ENCODE measurements around the gene SLC22A2. TPM values are rescaled to one million over a fixed set of nuclear protein-coding genes. Genes with fewer than 3 reads are reported as not detected.

The SLC22A2 gene
- total RNA-seq, 2 experiments from 2014 or later: not detected

GRCh38 chr6:160267102-160267501 is 8.5 kb upstream of the SLC22A2 start:
- no peaks in the 10 kb centered on the region for H3K36me3 Mint-ChIP-seq

GRCh38 chr6:160265869-160266476 is 7.4 kb upstream of the SLC22A2 start:
- ATAC-seq: peak; percentile 23
- Mint-ChIP-seq H3K36me3 (no peaks in the 10 kb centered on the region), H3K4me1 (peaks cover 9% of the 10 kb centered on the region), H3K9me3 (ENCODE audit: low read depth) (no peaks in the 10 kb centered on the region), H3K27me3 (peaks cover 13% of the 10 kb centered on the region), H3K4me3 (no peak overlapping the region), H3K27ac (no peak overlapping the region)
- CTCF ChIA-PET: no interaction called here
- DNase-seq: no peak

More at GRCh38 chr6:160267102-160267501, 8.5 kb upstream of the SLC22A2 start:
- ATAC-seq (no peak), DNase-seq (no peak)
- H3K27me3 Mint-ChIP-seq: peaks cover 12% of the 10 kb centered on the region
- no peaks in the 10 kb centered on the region for H3K9me3 Mint-ChIP-seq (ENCODE audit: low read depth)
- CTCF ChIA-PET: no interaction called here
- H3K4me1 Mint-ChIP-seq: peaks cover 9% of the 10 kb centered on the region
- no peak overlapping the region for H3K4me3 Mint-ChIP-seq
- no peak overlapping the region for H3K27ac Mint-ChIP-seq

- DNase-seq (no peak), ATAC-seq (no peak)
- no peak overlapping the region for H3K27ac Mint-ChIP-seq
- H3K9me3 Mint-ChIP-seq (ENCODE audit: low read depth): no peaks in the 10 kb centered on the region
- no peaks in the 10 kb centered on the region for H3K36me3 Mint-ChIP-seq
- H3K4me3 Mint-ChIP-seq: no peak overlapping the region
- CTCF ChIA-PET: no interaction called here
- H3K4me1 Mint-ChIP-seq: peaks cover 9% of the 10 kb centered on the region
- peaks cover 23% of the 10 kb centered on the region for H3K27me3 Mint-ChIP-seq
These were observed 5.5 kb upstream of the SLC22A2 start for GRCh38 chr6:160264061-160264612.

- DNase-seq (no peak), ATAC-seq (no peak)
- no peak overlapping the region for H3K27ac Mint-ChIP-seq
- H3K27me3 Mint-ChIP-seq: peaks cover 27% of the 10 kb centered on the region
- H3K36me3 Mint-ChIP-seq: no peaks in the 10 kb centered on the region
- no peak overlapping the region for H3K4me3 Mint-ChIP-seq
- no peaks in the 10 kb centered on the region for H3K9me3 Mint-ChIP-seq (ENCODE audit: low read depth)
- CTCF ChIA-PET: no interaction called here
- peaks cover 9% of the 10 kb centered on the region for H3K4me1 Mint-ChIP-seq
These were observed 4.7 kb upstream of the SLC22A2 start for GRCh38 chr6:160263196-160263939.

GRCh38 chr6:160261991-160262680 is 3.5 kb upstream of the SLC22A2 start:
- H3K27me3 Mint-ChIP-seq: peaks cover 26% of the 10 kb centered on the region
- CTCF ChIA-PET: no interaction called here
- ATAC-seq: no peak
- H3K27ac Mint-ChIP-seq: no peak overlapping the region
- no peaks in the 10 kb centered on the region for H3K9me3 Mint-ChIP-seq (ENCODE audit: low read depth)
- H3K36me3 Mint-ChIP-seq: no peaks in the 10 kb centered on the region
- peaks cover 9% of the 10 kb centered on the region for H3K4me1 Mint-ChIP-seq
- no peak overlapping the region for H3K4me3 Mint-ChIP-seq
- no peak for DNase-seq

- Mint-ChIP-seq H3K4me1 (peaks cover 2% of the 10 kb centered on the region), H3K9me3 (ENCODE audit: low read depth) (no peaks in the 10 kb centered on the region), H3K27ac (no peak overlapping the region), H3K4me3 (no peak overlapping the region), H3K27me3 (peaks cover 30% of the 10 kb centered on the region), H3K36me3 (no peaks in the 10 kb centered on the region)
- DNase-seq (no peak), ATAC-seq (no peak)
- CTCF ChIA-PET: no interaction called here
These were observed 2.3 kb upstream of the SLC22A2 start for GRCh38 chr6:160260803-160261450.

GRCh38 chr6:160260367-160260766 is 1.7 kb upstream of the SLC22A2 start:
- no peak for DNase-seq
- CTCF ChIA-PET: no interaction called here

GRCh38 chr6:160259598-160259997 is 977 bp upstream of the SLC22A2 start:
- no peak overlapping the region for H3K4me3 Mint-ChIP-seq
- H3K36me3 Mint-ChIP-seq: no peaks in the 10 kb centered on the region
- H3K27ac Mint-ChIP-seq: no peak overlapping the region
- H3K4me1 Mint-ChIP-seq: no peaks in the 10 kb centered on the region
- CTCF ChIA-PET: no interaction called here
- peaks cover 33% of the 10 kb centered on the region for H3K27me3 Mint-ChIP-seq
- DNase-seq: no peak
- H3K9me3 Mint-ChIP-seq (ENCODE audit: low read depth): no peaks in the 10 kb centered on the region
- ATAC-seq: no peak

More at GRCh38 chr6:160260367-160260766, 1.7 kb upstream of the SLC22A2 start:
- H3K36me3 Mint-ChIP-seq: no peaks in the 10 kb centered on the region
- no peaks in the 10 kb centered on the region for H3K4me1 Mint-ChIP-seq
- no peak overlapping the region for H3K27ac Mint-ChIP-seq
- no peaks in the 10 kb centered on the region for H3K9me3 Mint-ChIP-seq (ENCODE audit: low read depth)
- no peak for ATAC-seq
- peaks cover 33% of the 10 kb centered on the region for H3K27me3 Mint-ChIP-seq
- no peak overlapping the region for H3K4me3 Mint-ChIP-seq

GRCh38 chr6:160259143-160259425 is 463 bp upstream of the SLC22A2 start:
- DNase-seq (no peak), ATAC-seq (no peak)
- CTCF ChIA-PET: no interaction called here
- Mint-ChIP-seq H3K27ac (no peak overlapping the region), H3K27me3 (peaks cover 36% of the 10 kb centered on the region), H3K4me1 (no peaks in the 10 kb centered on the region), H3K9me3 (ENCODE audit: low read depth) (no peaks in the 10 kb centered on the region), H3K4me3 (no peak overlapping the region), H3K36me3 (no peaks in the 10 kb centered on the region)

GRCh38 chr6:160256445-160256844 is 2.2 kb downstream of the SLC22A2 start:
- no peak overlapping the region for H3K4me3 Mint-ChIP-seq
- no peaks in the 10 kb centered on the region for H3K36me3 Mint-ChIP-seq
- H3K9me3 Mint-ChIP-seq (ENCODE audit: low read depth): no peaks in the 10 kb centered on the region

GRCh38 chr6:160254467-160255312 is 3.9 kb downstream of the SLC22A2 start:
- no peaks in the 10 kb centered on the region for H3K9me3 Mint-ChIP-seq (ENCODE audit: low read depth)
- CTCF ChIA-PET: no interaction called here
- DNase-seq: no peak

More at GRCh38 chr6:160256445-160256844, 2.2 kb downstream of the SLC22A2 start:
- ATAC-seq: no peak
- H3K4me1 Mint-ChIP-seq: no peaks in the 10 kb centered on the region
- H3K27me3 Mint-ChIP-seq: peaks cover 33% of the 10 kb centered on the region
- DNase-seq: no peak
- H3K27ac Mint-ChIP-seq: no peak overlapping the region
- CTCF ChIA-PET: no interaction called here

GRCh38 chr6:160253714-160254113 is 4.9 kb downstream of the SLC22A2 start:
- Mint-ChIP-seq H3K4me3 (no peak overlapping the region), H3K27ac (no peak overlapping the region), H3K27me3 (peaks cover 32% of the 10 kb centered on the region), H3K9me3 (ENCODE audit: low read depth) (no peaks in the 10 kb centered on the region), H3K36me3 (no peaks in the 10 kb centered on the region), H3K4me1 (no peaks in the 10 kb centered on the region)
- no peak for DNase-seq
- CTCF ChIA-PET: no interaction called here
- no peak for ATAC-seq

More at GRCh38 chr6:160254467-160255312, 3.9 kb downstream of the SLC22A2 start:
- H3K27ac Mint-ChIP-seq: no peak overlapping the region
- no peak for ATAC-seq
- H3K36me3 Mint-ChIP-seq: no peaks in the 10 kb centered on the region
- H3K4me3 Mint-ChIP-seq: no peak overlapping the region
- no peaks in the 10 kb centered on the region for H3K4me1 Mint-ChIP-seq
- H3K27me3 Mint-ChIP-seq: peaks cover 37% of the 10 kb centered on the region

GRCh38 chr6:160253292-160253691 is 5.3 kb downstream of the SLC22A2 start:
- H3K27ac Mint-ChIP-seq: no peak overlapping the region
- CTCF ChIA-PET: no interaction called here
- DNase-seq: no peak
- no peaks in the 10 kb centered on the region for H3K36me3 Mint-ChIP-seq
- ATAC-seq: no peak
- peaks cover 33% of the 10 kb centered on the region for H3K27me3 Mint-ChIP-seq
- no peaks in the 10 kb centered on the region for H3K9me3 Mint-ChIP-seq (ENCODE audit: low read depth)
- no peak overlapping the region for H3K4me3 Mint-ChIP-seq
- no peaks in the 10 kb centered on the region for H3K4me1 Mint-ChIP-seq

All from activated CD8-positive, alpha-beta memory T cell treated with anti-CD3 and anti-CD28 coated beads, Interleukin-2, amount 10 ng/mL, durations not matched to agents 7 days and 5 days (primary cell).